ENCODE results near the gene MGLL.

Gene MGLL

DNA sequence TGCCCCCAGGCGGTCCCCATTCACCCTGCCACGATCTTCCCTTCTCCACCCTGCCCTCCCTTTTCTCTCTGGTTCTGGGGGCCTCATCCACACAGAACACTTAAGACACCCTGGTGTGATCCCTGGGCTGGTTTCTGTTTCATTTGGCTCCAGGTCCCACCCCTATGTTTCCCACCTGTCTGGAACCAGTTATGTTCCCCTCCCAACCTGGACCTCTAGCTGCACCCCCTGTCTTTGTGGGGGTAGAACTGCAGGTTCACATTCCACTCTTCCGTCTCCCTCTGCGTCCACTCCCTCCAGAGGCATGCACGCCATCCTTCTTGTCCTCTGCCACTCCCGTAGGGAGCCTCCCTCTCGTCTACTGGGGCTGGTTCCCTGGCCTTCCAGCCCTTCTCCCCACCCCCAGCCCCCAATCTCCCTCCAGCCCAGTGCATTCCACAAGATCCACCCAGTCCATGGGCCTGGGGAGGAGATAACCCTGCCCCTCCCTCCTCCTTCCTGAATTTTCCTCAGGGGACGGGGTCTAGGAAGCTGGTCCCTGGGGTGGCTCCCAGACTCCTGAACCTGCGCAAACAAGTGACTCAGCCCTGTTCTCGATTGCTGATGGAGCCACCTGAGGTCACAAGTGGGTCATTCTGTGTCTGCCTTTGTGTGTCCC lies 75.8 kb downstream of the MGLL start:
- no peak overlapping the region for H3K27ac ChIP-seq
- TF ChIP-seq CTCF (IDR thresholded peaks at IDR 0.05) (no peak), ZFX (IDR thresholded peaks at IDR 0.05; ENCODE audit: borderline replicate concordance) (no peak)

DNA sequence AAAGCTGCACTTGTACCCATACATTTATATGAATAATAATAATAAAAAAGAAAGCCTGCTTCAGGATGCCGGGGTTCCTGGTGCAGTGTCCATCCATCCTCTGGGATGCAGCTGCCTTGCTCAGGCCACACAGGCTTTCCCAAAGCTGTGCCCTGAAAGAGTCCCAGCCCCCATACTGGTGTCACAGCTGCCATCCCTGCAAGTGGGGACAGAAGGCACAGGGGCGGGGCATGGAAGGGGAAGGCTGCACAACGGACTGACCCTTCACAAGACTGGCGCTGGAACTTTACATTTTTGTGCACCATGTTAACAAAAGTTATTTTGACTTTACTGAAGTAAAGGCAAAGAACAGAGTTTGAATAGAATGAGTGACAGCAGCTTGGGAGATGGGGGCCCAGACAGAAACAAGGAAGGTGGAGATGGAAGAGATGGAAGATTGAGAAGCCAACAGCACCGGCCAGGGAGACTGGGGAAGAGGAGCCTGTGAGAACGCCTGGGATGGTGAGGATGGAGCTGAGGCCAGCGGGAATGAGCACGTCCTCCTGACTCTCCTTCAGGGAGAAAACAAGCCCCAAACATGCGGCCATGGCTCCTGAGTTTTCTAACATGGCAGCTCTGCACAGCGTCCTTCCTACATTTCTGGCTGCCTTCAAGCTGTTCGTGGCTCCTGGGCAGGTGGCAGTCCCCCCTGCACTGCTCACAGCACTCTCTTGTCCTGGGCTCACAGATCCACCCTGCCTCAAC lies 76.5 kb downstream of the MGLL start:
- TF ChIP-seq CTCF (IDR thresholded peaks at IDR 0.05) (no peak), ZFX (IDR thresholded peaks at IDR 0.05; ENCODE audit: borderline replicate concordance) (no peak)
- no peak overlapping the region for H3K27ac ChIP-seq

- TF ChIP-seq ZFX (IDR thresholded peaks at IDR 0.05; ENCODE audit: borderline replicate concordance) (no peak), CTCF (IDR thresholded peaks at IDR 0.05) (no peak)
Observed at GRCh38 chr3:127744875-127745274, 77.4 kb downstream of the MGLL start.

GRCh38 chr3:127744253-127744815 lies 78.0 kb downstream of the MGLL start:
- no peak overlapping the region for H3K27ac ChIP-seq
- TF ChIP-seq CTCF (IDR thresholded peaks at IDR 0.05) (no peak), ZFX (IDR thresholded peaks at IDR 0.05; ENCODE audit: borderline replicate concordance) (no peak)

More at GRCh38 chr3:127744875-127745274, 77.4 kb downstream of the MGLL start:
- H3K27ac ChIP-seq, result no peak overlapping the region

GRCh38 chr3:127743351-127744252 lies 78.7 kb downstream of the MGLL start:
- H3K27ac ChIP-seq, result no peak overlapping the region
- no peak for TF ChIP-seq CTCF (IDR thresholded peaks at IDR 0.05)
- no peak for TF ChIP-seq ZFX (IDR thresholded peaks at IDR 0.05; ENCODE audit: borderline replicate concordance)

DNA sequence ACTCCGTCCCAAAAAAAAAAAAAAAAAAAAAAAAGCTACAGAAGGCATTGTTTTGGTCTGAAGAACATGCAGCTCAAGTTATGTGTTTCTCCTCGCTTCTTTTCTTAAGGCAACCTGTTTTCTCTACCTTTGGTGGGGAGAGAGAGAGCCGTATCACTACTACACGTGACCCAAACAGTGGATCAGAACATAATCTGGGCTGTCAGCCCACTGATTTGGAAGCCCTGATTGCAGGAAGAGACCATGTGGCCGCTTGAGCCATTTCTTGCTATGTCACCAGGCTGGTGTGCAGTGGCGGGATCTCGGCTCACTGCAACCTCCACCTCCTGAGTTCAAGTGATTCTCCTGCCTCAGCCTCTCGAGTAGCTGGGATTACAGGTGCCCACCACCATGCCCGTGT lies 79.7 kb downstream of the MGLL start:
- TF ChIP-seq ZFX (IDR thresholded peaks at IDR 0.05; ENCODE audit: borderline replicate concordance) (no peak), CTCF (IDR thresholded peaks at IDR 0.05) (no peak)

More for the DNA sequence above, 79.7 kb downstream of the MGLL start:
- no peak overlapping the region for H3K27ac ChIP-seq

Data from 22Rv1 (cell line).